ENCODE measurements around the gene JKAMP. TPM values are rescaled to one million over a fixed set of nuclear protein-coding genes. Genes with fewer than 3 reads are reported as not detected.

The JKAMP gene
- total RNA-seq, 6 donors from 2014 or later = 34.2 to 59.7 (median 44.0) TPM

GRCh38 chr14:59463787-59464485 lies 20.4 kb upstream of the JKAMP start:
- no peaks in the 10 kb centered on the region for H3K9me3 ChIP-seq
- ATAC-seq (ENCODE audit: low FRiP score in 2 of 2) (no peak), DNase-seq (no peak)
- 53 to 86% methylated on average over 14 to 39 of the region's 60 CpGs for WGBS, 2 donors
- H3K36me3 ChIP-seq = peaks cover 0 to 2% (median 0%) of the 10 kb centered on the region in 4 donors
- H3K27ac ChIP-seq = peak overlapping the region in 3 of 4 donors; percentile 3 to 78 (median 21)
- H3K4me1 ChIP-seq = peaks cover 10 to 20% (median 11%) of the 10 kb centered on the region in 4 donors
- no peak for TF ChIP-seq POLR2AphosphoS5 (IDR thresholded peaks at IDR 0.05)
- no peaks in the 10 kb centered on the region for H3K27me3 ChIP-seq
- H3K4me3 ChIP-seq = peak overlapping the region; percentile 37 to 80 (median 68)

DNA sequence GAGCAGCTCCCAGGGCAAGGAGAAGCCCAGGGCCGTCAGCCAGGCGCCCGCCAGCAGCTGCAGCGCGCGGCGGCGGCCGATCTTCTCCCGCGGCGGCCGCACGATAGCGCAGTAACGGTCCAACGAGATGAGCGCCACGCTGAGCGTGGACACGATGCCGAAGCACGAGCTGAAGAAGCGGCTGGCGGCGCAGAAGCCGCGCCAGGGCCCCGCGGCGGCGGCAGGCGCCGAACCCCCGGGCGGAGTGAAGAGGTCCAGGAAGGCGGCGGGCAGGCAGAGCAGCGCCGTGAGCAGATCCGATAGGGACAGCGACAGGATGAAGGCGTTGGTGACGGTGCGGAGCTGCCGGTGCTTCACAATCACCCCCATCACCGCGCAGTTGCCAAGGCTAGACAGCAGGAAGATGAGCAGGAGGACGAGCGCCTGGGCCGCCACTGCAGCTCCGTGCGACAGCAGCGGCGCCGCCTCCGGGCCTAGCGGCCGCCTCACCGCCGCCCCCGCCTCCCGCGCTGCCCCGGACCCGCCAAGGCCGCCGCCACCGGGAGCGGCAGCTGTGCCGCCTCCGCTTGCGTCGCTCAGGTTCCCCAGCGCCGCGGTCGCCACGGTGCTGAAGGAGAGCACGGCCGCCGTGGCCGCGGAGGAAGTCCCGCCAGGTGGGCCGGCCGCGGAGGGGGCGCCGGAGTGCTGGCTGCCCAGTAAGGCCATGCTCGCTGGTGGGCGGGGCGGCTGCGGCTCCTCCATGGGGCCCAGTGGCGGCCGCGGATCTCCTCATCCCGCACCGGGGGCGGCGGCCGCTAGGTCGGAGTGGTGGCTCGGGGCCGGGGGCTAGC lies 19.6 kb upstream of the JKAMP start:
- TF ChIP-seq CTCF (IDR thresholded peaks at IDR 0.05) (no peak), POLR2A (IDR thresholded peaks at IDR 0.05) (no peak), POLR2AphosphoS5 (IDR thresholded peaks at IDR 0.05) (no peak), EP300 (IDR thresholded peaks at IDR 0.05) (no peak)
- Histone ChIP-seq H3K4me1 (peaks cover 10 to 20% (median 11%) of the 10 kb centered on the region in 4 donors), H3K9me3 (no peaks in the 10 kb centered on the region), H3K27ac (peak overlapping the region; percentile 3 to 78 (median 37)), H3K4me3 (peak overlapping the region; percentile 37 to 80 (median 68)), H3K27me3 (no peaks in the 10 kb centered on the region), H3K36me3 (peaks cover 0 to 5% (median 0%) of the 10 kb centered on the region in 4 donors)
- peak; percentile 70 to 91 for ATAC-seq (ENCODE audit: low FRiP score in 2 of 2)
- peak; percentile 67 to 96 for DNase-seq
- 1 to 5% methylated on average over 10 to 41 of the region's 105 CpGs for WGBS, 2 donors

- 33 to 71% methylated on average over 10 to 23 of the region's 40 CpGs for WGBS, 2 donors
Observed at GRCh38 chr14:59465316-59466135, 18.8 kb upstream of the JKAMP start, which contains the start of gene GPR135. GPR135 (minus strand) TSS chr14:59465380; CDS start chr14:59465226, 154 bp downstream.

GRCh38 chr14:59474172-59474571 lies 10.1 kb upstream of the JKAMP start:
- no peak for TF ChIP-seq CTCF (IDR thresholded peaks at IDR 0.05)
- no peak for TF ChIP-seq POLR2A (IDR thresholded peaks at IDR 0.05)
- TF ChIP-seq POLR2AphosphoS5 (IDR thresholded peaks at IDR 0.05) = no peak
- no peak for TF ChIP-seq EP300 (IDR thresholded peaks at IDR 0.05)
- WGBS, 2 donors = 85 to 87% methylated on average over 1 of the region's 1 CpG
- H3K4me3 ChIP-seq = no peak overlapping the region
- H3K4me1 ChIP-seq = no peaks in the 10 kb centered on the region
- H3K27ac ChIP-seq = no peak overlapping the region
- H3K27me3 ChIP-seq = no peaks in the 10 kb centered on the region
- H3K9me3 ChIP-seq = no peaks in the 10 kb centered on the region
- H3K36me3 ChIP-seq = peaks cover 0 to 61% (median 12%) of the 10 kb centered on the region in 4 donors
- DNase-seq = no peak
- ATAC-seq (ENCODE audit: low FRiP score in 2 of 2) = no peak

More at GRCh38 chr14:59465316-59466135, 18.8 kb upstream of the JKAMP start, which contains the start of gene GPR135:
- ATAC-seq (ENCODE audit: low FRiP score in 2 of 2) (peak in 1 of 2 donors; percentile 70), DNase-seq (no peak)
- H3K36me3 ChIP-seq = peaks cover 0 to 5% (median under 1%) of the 10 kb centered on the region in 4 donors
- no peaks in the 10 kb centered on the region for H3K27me3 ChIP-seq
- H3K4me1 ChIP-seq = peaks cover 10 to 20% (median 11%) of the 10 kb centered on the region in 4 donors
- H3K4me3 ChIP-seq = peak within 1 kb of the TSS; percentile 37 to 80 (median 68)
- peak within 1 kb of the TSS; percentile 3 to 78 (median 37) for H3K27ac ChIP-seq
- TF ChIP-seq CTCF (IDR thresholded peaks at IDR 0.05) = no peak
- no peak for TF ChIP-seq EP300 (IDR thresholded peaks at IDR 0.05)
- TF ChIP-seq POLR2A (IDR thresholded peaks at IDR 0.05) = no peak
- no peak for TF ChIP-seq POLR2AphosphoS5 (IDR thresholded peaks at IDR 0.05)
- no peaks in the 10 kb centered on the region for H3K9me3 ChIP-seq

Data from upper lobe of left lung (tissue), 6 donors.